Measurements from ENCODE around the gene BRD1.

Gene BRD1

GRCh38 chr22:49739138-49739537 lies 88.5 kb downstream of the BRD1 start:
- Histone ChIP-seq H3K36me3 (ENCODE audit: control insufficient read depth, low read length) (no peaks in the 10 kb centered on the region), H3K79me2 (ENCODE audit: control insufficient read depth, low read length) (no peaks in the 10 kb centered on the region)

GRCh38 chr22:49738566-49738965 lies 89.1 kb downstream of the BRD1 start:
- Histone ChIP-seq H3K4me1 (ENCODE audit: control insufficient read depth, low read length) (no peaks in the 10 kb centered on the region), H3F3A (ENCODE audit: control insufficient read depth, insufficient read depth) (no peaks in the 10 kb centered on the region), H3K27ac (ENCODE audit: low read depth, low read length) (no peak overlapping the region), H4K20me1 (ENCODE audit: control insufficient read depth, insufficient read depth, low read depth, low read length) (no peaks in the 10 kb centered on the region), H3K27me3 (ENCODE audit: control insufficient read depth, low read length) (0 out of 2 replicates have a peak, but pooled peaks cover 2% of the 10 kb centered on the region), H3K4me3 (ENCODE audit: low read length) (no peak overlapping the region), H3K36me3 (ENCODE audit: control insufficient read depth, low read length) (no peaks in the 10 kb centered on the region), H3K9me2 (replicated peaks; ENCODE audit: control insufficient read depth, low read length) (no peaks in the 10 kb centered on the region), H3K9me3 (ENCODE audit: control insufficient read depth, insufficient read depth, low read length) (peaks cover 22% of the 10 kb centered on the region), H3K4me2 (ENCODE audit: low read length) (no peak overlapping the region), H3K79me2 (ENCODE audit: control insufficient read depth, low read length) (no peaks in the 10 kb centered on the region)
- no peak for TF ChIP-seq EZH2phosphoT487 (IDR thresholded peaks at IDR 0.05; ENCODE audit: borderline replicate concordance, low read length)
- TF ChIP-seq CTCF (IDR thresholded peaks at IDR 0.05; ENCODE audit: low read depth, low read length, poor library complexity, severe bottlenecking) = no peak

More at GRCh38 chr22:49739138-49739537, 88.5 kb downstream of the BRD1 start:
- Histone ChIP-seq H3K9me2 (replicated peaks; ENCODE audit: control insufficient read depth, low read length) (no peaks in the 10 kb centered on the region), H3K4me2 (ENCODE audit: low read length) (no peak overlapping the region), H3K4me1 (ENCODE audit: control insufficient read depth, low read length) (no peaks in the 10 kb centered on the region), H3K9me3 (ENCODE audit: control insufficient read depth, insufficient read depth, low read length) (peaks cover 22% of the 10 kb centered on the region), H3K4me3 (ENCODE audit: low read length) (no peak overlapping the region), H3K27ac (ENCODE audit: low read depth, low read length) (no peak overlapping the region), H3F3A (ENCODE audit: control insufficient read depth, insufficient read depth) (no peaks in the 10 kb centered on the region), H4K20me1 (ENCODE audit: control insufficient read depth, insufficient read depth, low read depth, low read length) (no peaks in the 10 kb centered on the region), H3K27me3 (ENCODE audit: control insufficient read depth, low read length) (no peaks in the 10 kb centered on the region)
- no peak for TF ChIP-seq EZH2phosphoT487 (IDR thresholded peaks at IDR 0.05; ENCODE audit: borderline replicate concordance, low read length)
- TF ChIP-seq CTCF (IDR thresholded peaks at IDR 0.05; ENCODE audit: low read depth, low read length, poor library complexity, severe bottlenecking) = no peak

GRCh38 chr22:49738006-49738405 lies 89.7 kb downstream of the BRD1 start:
- H4K20me1 ChIP-seq (ENCODE audit: control insufficient read depth, insufficient read depth, low read depth, low read length) = no peaks in the 10 kb centered on the region
- H3K4me1 ChIP-seq (ENCODE audit: control insufficient read depth, low read length) = no peaks in the 10 kb centered on the region
- H3K9me3 ChIP-seq (ENCODE audit: control insufficient read depth, insufficient read depth, low read length) = peaks cover 22% of the 10 kb centered on the region
- no peak overlapping the region for H3K4me3 ChIP-seq (ENCODE audit: low read length)
- H3K27me3 ChIP-seq (ENCODE audit: control insufficient read depth, low read length) = 0 out of 2 replicates have a peak, but pooled peaks cover 3% of the 10 kb centered on the region
- H3K27ac ChIP-seq (ENCODE audit: low read depth, low read length) = no peak overlapping the region
- H3K9me2 ChIP-seq (replicated peaks; ENCODE audit: control insufficient read depth, low read length) = no peaks in the 10 kb centered on the region
- no peaks in the 10 kb centered on the region for H3F3A ChIP-seq (ENCODE audit: control insufficient read depth, insufficient read depth)
- no peaks in the 10 kb centered on the region for H3K36me3 ChIP-seq (ENCODE audit: control insufficient read depth, low read length)
- H3K4me2 ChIP-seq (ENCODE audit: low read length) = no peak overlapping the region
- no peak for TF ChIP-seq EZH2phosphoT487 (IDR thresholded peaks at IDR 0.05; ENCODE audit: borderline replicate concordance, low read length)
- TF ChIP-seq CTCF (IDR thresholded peaks at IDR 0.05; ENCODE audit: low read depth, low read length, poor library complexity, severe bottlenecking) = no peak
- no peaks in the 10 kb centered on the region for H3K79me2 ChIP-seq (ENCODE audit: control insufficient read depth, low read length)

Measured in DOHH2 (cell line).